HEK293 (cell line): ENCODE data around the gene SPINDOC.

Experiments used
- CTCF ChIA-PET: fragments of 350-600 bp; formaldehyde crosslinking; extraction: SDS; loops from one replicate; lab custom pipeline; 2021; ENCODE audit warnings: antibody characterized with exemption; lab: Yijun Ruan, JAX
- POLR2A ChIA-PET: fragments of 300-600 bp; formaldehyde crosslinking; extraction: SDS; loops from one replicate; lab custom pipeline; 2020; ENCODE audit warnings: antibody characterized with exemption, inconsistent platforms; lab: Yijun Ruan, JAX
- H3K27ac ChIP-seq: fragments of 200-500 bp; sonication (Bioruptor generic); 2 replicates; pipeline ENCODE4 v1.5.1; 2014; ENCODE audit warnings: low read depth, low read length, control low read depth, inconsistent platforms; ENCODE audit errors: extremely low read depth
- H3K36me3 ChIP-seq, 2 experiments: fragments of 200-500 bp in 1 of 2; sonication (Bioruptor generic) in 1 of 2; 1 replicate in 1 of 2; 2 replicates in 1 of 2; pipeline ENCODE4 v1.5.1; 2014 to 2017; ENCODE audit warnings: inconsistent platforms in 2 of 2, low read length in 2 of 2; ENCODE audit not compliant: control insufficient read depth in 2 of 2, insufficient read depth in 1 of 2
- H3K4me1 ChIP-seq: fragments of 200-500 bp; sonication (Bioruptor generic); 2 replicates; pipeline ENCODE4 v1.5.1; 2014; ENCODE audit warnings: mild to moderate bottlenecking, low read length, inconsistent platforms; ENCODE audit not compliant: control insufficient read depth, insufficient read depth
- H3K4me3 ChIP-seq: 2 replicates; pipeline ENCODE4 v1.5.1; 2011; ENCODE audit warnings: low read depth, mild to moderate bottlenecking, control low read depth, low read length, moderate library complexity
- H3K9me3 ChIP-seq: fragments of 200-500 bp; sonication (Bioruptor generic); 2 replicates; pipeline ENCODE4 v1.5.1; 2014; ENCODE audit warnings: low read depth, low read length, inconsistent platforms; ENCODE audit not compliant: control insufficient read depth, insufficient read depth
- HOXD13 ChIP-seq: sonication (generic); formaldehyde crosslinking; IDR thresholded peaks from 2 replicates; pipeline ENCODE4 v1.8.0; 2022; ENCODE audit warnings: missing genetic modification reagents, borderline replicate concordance
- KLF1 ChIP-seq: fragments of 450-650 bp; formaldehyde crosslinking; IDR thresholded peaks from 2 replicates; pipeline ENCODE4 v1.5.1; 2016; ENCODE audit warnings: missing biosample characterization, missing genetic modification characterization
- MYNN ChIP-seq: fragments of 450-650 bp; formaldehyde crosslinking; IDR thresholded peaks from 2 replicates; pipeline ENCODE4 v1.5.1; 2016; ENCODE audit warnings: missing biosample characterization, missing genetic modification characterization, borderline replicate concordance
- OSR2 ChIP-seq: fragments of 450-650 bp; formaldehyde crosslinking; IDR thresholded peaks from 2 replicates; pipeline ENCODE4 v1.5.1; 2016; ENCODE audit warnings: missing biosample characterization, missing genetic modification characterization
- REST ChIP-seq: fragments of 450-650 bp; formaldehyde crosslinking; IDR thresholded peaks from 2 replicates; pipeline ENCODE4 v1.5.1; 2016; ENCODE audit warnings: missing biosample characterization, missing genetic modification characterization
- SCRT2 ChIP-seq: fragments of 450-650 bp; formaldehyde crosslinking; IDR thresholded peaks from 2 replicates; pipeline ENCODE4 v1.5.1; 2016; ENCODE audit warnings: missing biosample characterization, missing genetic modification characterization
- SETDB1 ChIP-seq: IDR thresholded peaks from one replicate; pipeline ENCODE4 v1.6.1; 2017; ENCODE audit warnings: mild to moderate bottlenecking, low read length, moderate library complexity, mixed read lengths; ENCODE audit not compliant: insufficient read length
- ZFP41 ChIP-seq: fragments of 450-650 bp; formaldehyde crosslinking; IDR thresholded peaks from 2 replicates; pipeline ENCODE4 v1.5.1; 2016; ENCODE audit warnings: missing biosample characterization, missing genetic modification characterization, borderline replicate concordance
- ZNF10 ChIP-seq: fragments of 450-650 bp; formaldehyde crosslinking; IDR thresholded peaks from 2 replicates; pipeline ENCODE4 v1.5.1; 2017; ENCODE audit warnings: missing biosample characterization, missing genetic modification characterization
- ZNF18 ChIP-seq: fragments of 450-650 bp; formaldehyde crosslinking; IDR thresholded peaks from 2 replicates; pipeline ENCODE4 v1.5.1; 2016; ENCODE audit warnings: missing biosample characterization, missing genetic modification characterization
- ZNF202 ChIP-seq: fragments of 450-650 bp; formaldehyde crosslinking; IDR thresholded peaks from 2 replicates; pipeline ENCODE4 v1.5.1; 2016; ENCODE audit warnings: missing biosample characterization, missing genetic modification characterization, borderline replicate concordance
- ZNF302 ChIP-seq: fragments of 450-650 bp; formaldehyde crosslinking; IDR thresholded peaks from 2 replicates; pipeline ENCODE4 v1.5.1; 2016; ENCODE audit warnings: missing biosample characterization, missing genetic modification characterization, low read depth
- ZNF37A ChIP-seq: fragments of 450-650 bp; IDR thresholded peaks from 2 replicates; pipeline ENCODE4 v1.5.1; 2018; ENCODE audit warnings: missing biosample characterization, missing genetic modification characterization
- ZNF394 ChIP-seq: fragments of 450-650 bp; formaldehyde crosslinking; IDR thresholded peaks from 2 replicates; pipeline ENCODE4 v1.5.1; 2016; ENCODE audit warnings: missing biosample characterization, missing genetic modification characterization, mild to moderate bottlenecking, moderate library complexity, borderline replicate concordance
- ZNF416 ChIP-seq: fragments of 450-650 bp; formaldehyde crosslinking; IDR thresholded peaks from 2 replicates; pipeline ENCODE4 v1.5.1; 2016; ENCODE audit warnings: missing biosample characterization, missing genetic modification characterization
- ZNF664 ChIP-seq: fragments of 450-650 bp; formaldehyde crosslinking; IDR thresholded peaks from 2 replicates; pipeline ENCODE4 v1.5.1; 2016; ENCODE audit warnings: missing biosample characterization, missing genetic modification characterization
- ZNF670 ChIP-seq: fragments of 450-650 bp; formaldehyde crosslinking; IDR thresholded peaks from 2 replicates; pipeline ENCODE4 v1.5.1; 2016; ENCODE audit warnings: missing biosample characterization, missing genetic modification characterization, low read depth
- ZSCAN30 ChIP-seq: fragments of 450-650 bp; IDR thresholded peaks from 2 replicates; pipeline ENCODE4 v1.5.1; 2018; ENCODE audit warnings: missing biosample characterization, mild to moderate bottlenecking, missing genetic modification characterization, moderate library complexity
- ZSCAN4 ChIP-seq: fragments of 450-650 bp; formaldehyde crosslinking; IDR thresholded peaks from 2 replicates; pipeline ENCODE4 v1.5.1; 2017; ENCODE audit warnings: missing biosample characterization, missing genetic modification characterization
- TF ChIP-seq, protein P1 (sequence below): fragments of 450-650 bp; formaldehyde crosslinking; IDR thresholded peaks from 2 replicates; pipeline ENCODE4; 2016; ENCODE audit warnings: missing biosample characterization, missing genetic modification characterization
- TF ChIP-seq, protein P2 (sequence below): fragments of 450-650 bp; formaldehyde crosslinking; conservative IDR thresholded peaks from 2 replicates; pipeline ENCODE4 v1.5.1; 2016; ENCODE audit warnings: low read depth, missing biosample characterization, missing genetic modification characterization

SPINDOC gene

GRCh38 chr11:63874511-63874910, 61.3 kb downstream of the SPINDOC start:
- TF ChIP-seq OSR2 (tag by site-specific recombination) (no peak), ZNF394 (tag by site-specific recombination) (no peak), MYNN (tag by site-specific recombination) (no peak), ZNF670 (tag by site-specific recombination) (no peak), HOXD13 (no peak), ZSCAN4 (no peak), ZNF416 (tag by site-specific recombination) (no peak), SETDB1 (no peak), KLF1 (tag by site-specific recombination) (no peak), ZNF302 (tag by site-specific recombination) (no peak), ZNF202 (no peak), ZNF37A (tag by site-specific recombination) (no peak), SCRT2 (tag by site-specific recombination) (no peak), ZSCAN30 (tag by site-specific recombination) (no peak), REST (tag by site-specific recombination) (no peak), ZNF664 (tag by site-specific recombination) (no peak), ZNF18 (no peak)
- TF ChIP-seq, protein P1, sequence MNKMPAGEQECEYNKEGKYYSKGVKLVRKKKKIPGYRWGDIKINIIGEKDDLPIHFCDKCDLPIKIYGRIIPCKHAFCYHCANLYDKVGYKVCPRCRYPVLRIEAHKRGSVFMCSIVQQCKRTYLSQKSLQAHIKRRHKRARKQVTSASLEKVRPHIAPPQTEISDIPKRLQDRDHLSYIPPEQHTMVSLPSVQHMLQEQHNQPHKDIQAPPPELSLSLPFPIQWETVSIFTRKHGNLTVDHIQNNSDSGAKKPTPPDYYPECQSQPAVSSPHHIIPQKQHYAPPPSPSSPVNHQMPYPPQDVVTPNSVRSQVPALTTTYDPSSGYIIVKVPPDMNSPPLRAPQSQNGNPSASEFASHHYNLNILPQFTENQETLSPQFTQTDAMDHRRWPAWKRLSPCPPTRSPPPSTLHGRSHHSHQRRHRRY (tag by site-specific recombination) = no peak
- no peak overlapping the region for H3K27ac ChIP-seq

GRCh38 chr11:63875506-63876065, 62.3 kb downstream of the SPINDOC start:
- POLR2A ChIA-PET = interaction anchor here (1.1 kb wide), 1 partner anchor 101 kb away, joined by 3 read pairs; no protein-coding TSS in a partner anchor
- H3K4me3 ChIP-seq = no peak overlapping the region
- H3K27ac ChIP-seq = no peak overlapping the region
- H3K36me3 ChIP-seq = peaks cover 0 to 5% of the 10 kb centered on the region in 2 experiments; a peak in 1 of 3 replicates
- TF ChIP-seq ZFP41 (tag by site-specific recombination) (no peak), ZNF10 (tag by site-specific recombination) (no peak)
- TF ChIP-seq, protein P2, sequence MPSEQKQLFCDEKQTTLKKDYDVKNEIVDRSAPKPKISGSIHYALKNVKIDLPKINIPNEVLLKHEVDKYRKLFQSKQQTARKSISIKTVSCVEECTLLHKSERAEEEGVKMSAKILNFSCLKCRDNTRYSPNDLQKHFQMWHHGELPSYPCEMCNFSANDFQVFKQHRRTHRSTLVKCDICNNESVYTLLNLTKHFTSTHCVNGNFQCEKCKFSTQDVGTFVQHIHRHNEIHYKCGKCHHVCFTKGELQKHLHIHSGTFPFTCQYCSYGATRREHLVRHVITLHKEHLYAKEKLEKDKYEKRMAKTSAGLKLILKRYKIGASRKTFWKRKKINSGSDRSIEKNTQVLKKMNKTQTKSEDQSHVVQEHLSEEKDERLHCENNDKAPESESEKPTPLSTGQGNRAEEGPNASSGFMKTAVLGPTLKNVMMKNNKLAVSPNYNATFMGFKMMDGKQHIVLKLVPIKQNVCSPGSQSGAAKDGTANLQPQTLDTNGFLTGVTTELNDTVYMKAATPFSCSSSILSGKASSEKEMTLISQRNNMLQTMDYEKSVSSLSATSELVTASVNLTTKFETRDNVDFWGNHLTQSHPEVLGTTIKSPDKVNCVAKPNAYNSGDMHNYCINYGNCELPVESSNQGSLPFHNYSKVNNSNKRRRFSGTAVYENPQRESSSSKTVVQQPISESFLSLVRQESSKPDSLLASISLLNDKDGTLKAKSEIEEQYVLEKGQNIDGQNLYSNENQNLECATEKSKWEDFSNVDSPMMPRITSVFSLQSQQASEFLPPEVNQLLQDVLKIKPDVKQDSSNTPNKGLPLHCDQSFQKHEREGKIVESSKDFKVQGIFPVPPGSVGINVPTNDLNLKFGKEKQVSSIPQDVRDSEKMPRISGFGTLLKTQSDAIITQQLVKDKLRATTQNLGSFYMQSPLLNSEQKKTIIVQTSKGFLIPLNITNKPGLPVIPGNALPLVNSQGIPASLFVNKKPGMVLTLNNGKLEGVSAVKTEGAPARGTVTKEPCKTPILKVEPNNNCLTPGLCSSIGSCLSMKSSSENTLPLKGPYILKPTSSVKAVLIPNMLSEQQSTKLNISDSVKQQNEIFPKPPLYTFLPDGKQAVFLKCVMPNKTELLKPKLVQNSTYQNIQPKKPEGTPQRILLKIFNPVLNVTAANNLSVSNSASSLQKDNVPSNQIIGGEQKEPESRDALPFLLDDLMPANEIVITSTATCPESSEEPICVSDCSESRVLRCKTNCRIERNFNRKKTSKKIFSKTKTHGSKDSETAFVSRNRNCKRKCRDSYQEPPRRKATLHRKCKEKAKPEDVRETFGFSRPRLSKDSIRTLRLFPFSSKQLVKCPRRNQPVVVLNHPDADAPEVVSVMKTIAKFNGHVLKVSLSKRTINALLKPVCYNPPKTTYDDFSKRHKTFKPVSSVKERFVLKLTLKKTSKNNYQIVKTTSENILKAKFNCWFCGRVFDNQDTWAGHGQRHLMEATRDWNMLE (tag by site-specific recombination) = no peak
- CTCF ChIA-PET = interaction anchor here (0.7 to 5.1 kb wide), 5 partner anchors 9 to 88 kb away, joined by 3 to 42 read pairs (median 3); no protein-coding TSS in a partner anchor
- peaks cover 4% of the 10 kb centered on the region; the same call in 1 of the 2 replicates for H3K4me1 ChIP-seq
- H3K9me3 ChIP-seq = no peaks in the 10 kb centered on the region

More at GRCh38 chr11:63874511-63874910, 61.3 kb downstream of the SPINDOC start:
- Histone ChIP-seq H3K36me3 (peaks cover 0 to 5% of the 10 kb centered on the region in 2 experiments; a peak in 1 of 3 replicates), H3K9me3 (no peaks in the 10 kb centered on the region), H3K4me1 (peaks cover 4% of the 10 kb centered on the region; the same call in 1 of the 2 replicates), H3K4me3 (no peak overlapping the region)
- POLR2A ChIA-PET = no interaction called here
- CTCF ChIA-PET = interaction anchor here (5.1 kb wide), 1 partner anchor 38 kb away, joined by 42 read pairs; no protein-coding TSS in a partner anchor
